Mucosa of descending colon (tissue), 3 donors: ENCODE measurements around the gene CD200. TPM values are rescaled to one million over a fixed set of nuclear protein-coding genes. Genes with fewer than 3 reads are reported as not detected.
"Not testable (repeated sequence)": the region's sequence is repeated elsewhere in the genome, so short reads cannot be mapped to it uniquely, and the experiment has no call there.

Source experiments
- ATAC-seq: fragments of 200-7000 bp; cut with Tn5 transposase; one replicate; pipeline ENCODE4 v1.9.1; 2020; ENCODE audit warnings: mild to moderate bottlenecking, moderate library complexity
- DNase-seq, 3 donors: peaks; one replicate each; pipeline ENCODE4 v3.0.0-alpha.2; 2020
- H3K36me3 ChIP-seq: fragments of 200-600 bp; one replicate; pipeline ENCODE4 v1.8.0; 2021; ENCODE audit warnings: low read depth, mild to moderate bottlenecking
- H3K4me1 ChIP-seq: fragments of 200-600 bp; one replicate; pipeline ENCODE4 v1.8.0; 2021; ENCODE audit warnings: low read depth, mild to moderate bottlenecking
- H3K4me3 ChIP-seq: fragments of 200-600 bp; one replicate; pipeline ENCODE4 v1.8.0; 2021; ENCODE audit warnings: mild to moderate bottlenecking
- H3K9me3 ChIP-seq: fragments of 200-600 bp; one replicate; pipeline ENCODE4 v1.8.0; 2021; ENCODE audit warnings: mild to moderate bottlenecking
- CTCF ChIP-seq: fragments of 200-600 bp; IDR thresholded peaks from one replicate; pipeline ENCODE4 v1.8.0; 2022; ENCODE audit warnings: antibody characterized with exemption, mild to moderate bottlenecking
- intact Hi-C, 2 donors: fragments of 100-400 bp; cut with DNase I in 1 of 2; cut with micrococcal nuclease in 1 of 2; formaldehyde crosslinking; loops; one replicate each; pipeline versions ENCODE4 v1.11.0 to v1.11.1; 2022; cut with DNase I, micrococcal nuclease
- total RNA-seq, 3 donors: library from RNA; stranded (reverse); fragmentation: NEBNext Ultra II Directional in 2 of 3; extraction: Animal tissue kit (Norgen Biotek cat#: 25700) in 2 of 3; gene quantifications; one replicate each; pipeline versions ENCODE4 v1.2.1 to v1.2.4, GENCODE V29; 2021 to 2023
- donor health status: DM: no; HTN: no; CAD: no; lungs with moderate emphysema.
- donor health status: DM: no; HTN: no; CAD: no.
- donor health status: DM: no; HTN: yes; CAD: no.

Gene CD200
- total RNA-seq, 3 donors from 2014 or later: 3.3 to 6.4 (median 3.9) TPM

- H3K4me1 ChIP-seq: peaks cover 7% of the 10 kb centered on the region
- H3K4me3 ChIP-seq: no peak overlapping the region
- ATAC-seq (peak; percentile 49), DNase-seq (no peak)
- H3K9me3 ChIP-seq: no peaks in the 10 kb centered on the region
- intact Hi-C loops: no loop called here
- no peak for TF ChIP-seq CTCF
- H3K36me3 ChIP-seq: no peaks in the 10 kb centered on the region
Measured at GRCh38 chr3:112399064-112399463, 66.1 kb downstream of the CD200 start.

GRCh38 chr3:112399554-112399953 lies 66.6 kb downstream of the CD200 start:
- H3K36me3 ChIP-seq, ATAC-seq, H3K4me1 ChIP-seq, H3K4me3 ChIP-seq, intact Hi-C loops, DNase-seq, H3K9me3 ChIP-seq: not testable (repeated sequence)

GRCh38 chr3:112400317-112400716 lies 67.4 kb downstream of the CD200 start:
- not testable (repeated sequence) for ATAC-seq, H3K4me1 ChIP-seq

GRCh38 chr3:112401617-112402016 lies 68.7 kb downstream of the CD200 start:
- no peak for TF ChIP-seq CTCF
- no peak for DNase-seq
- Histone ChIP-seq H3K4me1 (peaks cover 8% of the 10 kb centered on the region), H3K4me3 (no peak overlapping the region), H3K9me3 (no peaks in the 10 kb centered on the region), H3K36me3 (no peaks in the 10 kb centered on the region)
- intact Hi-C loops: no loop called here
- no peak for ATAC-seq

More at GRCh38 chr3:112400317-112400716, 67.4 kb downstream of the CD200 start:
- H3K36me3 ChIP-seq, intact Hi-C loops, DNase-seq, H3K4me3 ChIP-seq, H3K9me3 ChIP-seq: not testable (repeated sequence)

GRCh38 chr3:112403103-112403502 lies 70.1 kb downstream of the CD200 start:
- no peak for DNase-seq
- no peaks in the 10 kb centered on the region for H3K9me3 ChIP-seq
- intact Hi-C loops: no loop called here
- TF ChIP-seq CTCF: no peak
- no peaks in the 10 kb centered on the region for H3K36me3 ChIP-seq
- peaks cover 20% of the 10 kb centered on the region for H3K4me1 ChIP-seq
- H3K4me3 ChIP-seq: no peak overlapping the region
- ATAC-seq: peak; percentile 72

- DNase-seq, H3K4me3 ChIP-seq, H3K36me3 ChIP-seq, ATAC-seq, intact Hi-C loops, H3K9me3 ChIP-seq: not testable (repeated sequence)
- peaks cover 26% of the 10 kb centered on the region for H3K4me1 ChIP-seq
Measured at GRCh38 chr3:112404924-112405549, 72.1 kb downstream of the CD200 start.

GRCh38 chr3:112405845-112406244 lies 72.9 kb downstream of the CD200 start:
- no peak for ATAC-seq

More at GRCh38 chr3:112405845-112406244, 72.9 kb downstream of the CD200 start:
- no peak for TF ChIP-seq CTCF
- Histone ChIP-seq H3K9me3 (no peaks in the 10 kb centered on the region), H3K4me1 (peaks cover 28% of the 10 kb centered on the region), H3K4me3 (no peak overlapping the region), H3K36me3 (no peaks in the 10 kb centered on the region)
- intact Hi-C loops: no loop called here
- no peak for DNase-seq
